Ascending aorta (tissue), 2 donors: ENCODE data around the gene COMMD7. TPM values are rescaled to one million over a fixed set of nuclear protein-coding genes. Genes with fewer than 3 reads are reported as not detected.
A peak's percentile ranks its signal among the peaks of the same experiment; 100 is the strongest.
"Not testable (repeated sequence)": the region's sequence is repeated elsewhere in the genome, so short reads cannot be mapped to it uniquely, and the experiment has no call there.

Experiments used
- DNase-seq, 2 donors: peaks; one replicate each; pipeline ENCODE4 v3.0.0-alpha.2; 2019; ENCODE audit warnings: low spot score in 2 of 2
- H3K27ac ChIP-seq, 2 donors: fragments of 200-600 bp; sonication (generic); one replicate each; pipeline ENCODE4 v1.5.1; 2016 to 2017; ENCODE audit warnings: mild to moderate bottlenecking in 1 of 2
- H3K27me3 ChIP-seq: fragments of 200-600 bp; sonication (generic); one replicate; pipeline ENCODE4 v1.5.1; 2017
- H3K36me3 ChIP-seq, 2 donors: fragments of 200-600 bp; sonication (generic); one replicate each; pipeline ENCODE4 v1.5.1; 2016
- H3K4me1 ChIP-seq, 2 donors: fragments of 200-600 bp; sonication (generic); one replicate each; pipeline ENCODE4 v1.5.1; 2016 to 2017; ENCODE audit warnings: mild to moderate bottlenecking in 1 of 2
- H3K4me3 ChIP-seq, 2 donors: fragments of 200-600 bp; sonication (generic); one replicate each; pipeline ENCODE4 v1.5.1; 2016 to 2017; ENCODE audit warnings: mild to moderate bottlenecking in 1 of 2
- H3K9me3 ChIP-seq, 2 donors: fragments of 200-600 bp; sonication (generic); one replicate each; pipeline ENCODE4 v1.5.1; 2016
- CTCF ChIP-seq, 3 experiments: fragments of 200-600 bp in 2 of 3; fragments of 450-650 bp in 1 of 3; sonication (generic) in 2 of 3; IDR thresholded peaks; one replicate each; pipeline ENCODE4 v1.5.1; 2016 to 2019; ENCODE audit warnings: antibody characterized with exemption in 3 of 3, mild to moderate bottlenecking in 1 of 3, moderate library complexity in 1 of 3
- intact Hi-C: fragments of 100-400 bp; cut with DNase I; formaldehyde crosslinking; loops from one replicate; pipeline ENCODE4 v1.15.1; 2023
- total RNA-seq: library from RNA; depleted of rRNA; stranded (reverse); fragments of >200 nt; gene quantifications from one replicate; pipeline ENCODE4 v1.1.0, GENCODE V29; 2016

COMMD7 gene
- total RNA-seq, 1 donor from 2014 or later, result 90.3 TPM

- intact Hi-C loops, result no loop called here
- no peak overlapping the region for H3K4me3 ChIP-seq
- no peak overlapping the region for H3K27ac ChIP-seq
- no peak for TF ChIP-seq CTCF (IDR thresholded peaks at IDR 0.05)
- DNase-seq, result no peak
- H3K9me3 ChIP-seq, result no peaks in the 10 kb centered on the region
- H3K4me1 ChIP-seq, result no peaks in the 10 kb centered on the region
- H3K27me3 ChIP-seq, result no peaks in the 10 kb centered on the region
- H3K36me3 ChIP-seq, result peaks cover 32 to 43% of the 10 kb centered on the region in 2 donors
Measured at GRCh38 chr20:32718749-32719348, 24.4 kb downstream of the COMMD7 start.

- peaks cover 0 to 4% of the 10 kb centered on the region in 2 donors for H3K4me1 ChIP-seq
- H3K9me3 ChIP-seq, result no peaks in the 10 kb centered on the region
- TF ChIP-seq CTCF (IDR thresholded peaks at IDR 0.05), result no peak
- peaks cover 8 to 23% of the 10 kb centered on the region in 2 donors for H3K36me3 ChIP-seq
- no peak overlapping the region for H3K27ac ChIP-seq
- H3K4me3 ChIP-seq, result no peak overlapping the region
- no peak for DNase-seq
- intact Hi-C loops, result no loop called here
- H3K27me3 ChIP-seq, result no peaks in the 10 kb centered on the region
Measured at GRCh38 chr20:32711346-32711745, 31.9 kb downstream of the COMMD7 start.

- intact Hi-C loops, result no loop called here
- Histone ChIP-seq H3K36me3 (peaks cover 18 to 39% of the 10 kb centered on the region in 2 donors), H3K9me3 (no peaks in the 10 kb centered on the region), H3K4me3 (no peak overlapping the region), H3K27me3 (no peaks in the 10 kb centered on the region), H3K4me1 (peaks cover 0 to 4% of the 10 kb centered on the region in 2 donors), H3K27ac (no peak overlapping the region)
- TF ChIP-seq CTCF (IDR thresholded peaks at IDR 0.05), result no peak
- no peak for DNase-seq
Measured at GRCh38 chr20:32709632-32710121, 33.6 kb downstream of the COMMD7 start.

GRCh38 chr20:32709029-32709631 lies 34.1 kb downstream of the COMMD7 start:
- DNase-seq, H3K27ac ChIP-seq, H3K9me3 ChIP-seq, H3K4me3 ChIP-seq, H3K27me3 ChIP-seq, intact Hi-C loops, H3K4me1 ChIP-seq: not testable (repeated sequence)
- H3K36me3 ChIP-seq, result peaks cover 22 to 37% of the 10 kb centered on the region in 2 donors

GRCh38 chr20:32707691-32708581 lies 35.3 kb downstream of the COMMD7 start:
- peaks cover 33 to 37% of the 10 kb centered on the region in 2 donors for H3K36me3 ChIP-seq
- H3K27ac ChIP-seq, result peak overlapping the region in 1 of 2 donors; percentile 42
- TF ChIP-seq CTCF (IDR thresholded peaks at IDR 0.05), result no peak
- no peak overlapping the region for H3K4me3 ChIP-seq
- no peak for DNase-seq
- intact Hi-C loops, result no loop called here
- H3K27me3 ChIP-seq, result no peaks in the 10 kb centered on the region
- peaks cover 0 to 4% of the 10 kb centered on the region in 2 donors for H3K4me1 ChIP-seq
- H3K9me3 ChIP-seq, result no peaks in the 10 kb centered on the region
